K562 (cell line): ENCODE results near the gene MCOLN2. TPM values are rescaled to one million over a fixed set of nuclear protein-coding genes. Genes with fewer than 3 reads are reported as not detected.

Experiments used
- ATAC-seq: fragments of 200-7000 bp; cut with Tn5 transposase; 3 replicates; pipeline ENCODE4 v1.9.1; 2020; ENCODE audit warnings: moderate library complexity
- BruUV-seq: library from RNA; stranded (reverse); fragments of 400-500 nt; replicated peaks from 2 replicates; lab custom pipeline; 2021; lab: Mats Ljungman, UMichigan
- CTCF ChIA-PET: fragments of 300-600 bp; formaldehyde crosslinking; extraction: SDS; loops from one replicate; lab custom pipeline; 2021; ENCODE audit warnings: low intra/inter-chr PET ratio; lab: Yijun Ruan, JAX
- POLR2A ChIA-PET: fragments of 300-600, 350-650 bp; sonication (Branson Sonifier 250); formaldehyde crosslinking; extraction: SDS; loops from one replicate; lab custom pipeline; 2021; ENCODE audit warnings: antibody characterized with exemption, inconsistent platforms; lab: Yijun Ruan, JAX
- DNase-seq, 4 experiments: peaks; one replicate each; pipeline versions ENCODE4 v3.0.0 to v3.0.0-alpha.2; 2011 to 2018; ENCODE audit warnings: low spot score in 3 of 4, mixed read lengths in 3 of 4; ENCODE audit errors: extremely low read depth in 1 of 4
- FAIRE-seq: peaks from 2 replicates; lab custom pipeline; 2011; peaks lifted over from hg19 to GRCh38; lab: Jason Lieb, UNC
- H2AFZ ChIP-seq: 2 replicates; pipeline ENCODE4 v1.6.0; 2011; ENCODE audit warnings: low read depth, low read length, control low read depth, inconsistent platforms
- H3K27ac ChIP-seq: fragments of 200-600 bp; 3 replicates; pipeline ENCODE4 v1.8.0; 2011; ENCODE audit warnings: low read depth, mild to moderate bottlenecking, control low read depth, inconsistent platforms, low read length, moderate library complexity, mixed read lengths; ENCODE audit errors: extremely low read depth
- H3K27me3 ChIP-seq, 2 experiments: fragments of 300-600 bp in 1 of 2; 2 replicates in 1 of 2; 3 replicates in 1 of 2; pipeline versions ENCODE4 v1.6.0 to v1.8.0; 2011; ENCODE audit warnings: inconsistent platforms in 2 of 2, low read length in 2 of 2, mild to moderate bottlenecking in 1 of 2, mixed read lengths in 1 of 2, moderate library complexity in 1 of 2; ENCODE audit not compliant: control insufficient read depth in 2 of 2, insufficient read depth in 2 of 2
- H3K36me3 ChIP-seq: fragments of 300-600 bp; 3 replicates; pipeline ENCODE4 v1.8.0; 2011; ENCODE audit warnings: mild to moderate bottlenecking, low read length, inconsistent platforms; ENCODE audit not compliant: control insufficient read depth, insufficient read depth
- H3K4me1 ChIP-seq, 2 experiments: fragments of 200-600 bp in 1 of 2; replicated peaks in 1 of 2; 2 replicates in 1 of 2; 3 replicates in 1 of 2; pipeline versions ENCODE4 v1.5.1 to v1.8.0; 2011; ENCODE audit warnings: inconsistent platforms in 2 of 2, low read length in 2 of 2, mild to moderate bottlenecking in 1 of 2, mixed read lengths in 1 of 2, moderate library complexity in 1 of 2; ENCODE audit not compliant: control insufficient read depth in 2 of 2, insufficient read depth in 2 of 2
- H3K4me2 ChIP-seq: 2 replicates; pipeline ENCODE4 v1.6.1; 2011; ENCODE audit warnings: low read length, control low read depth, inconsistent platforms, mixed read lengths; ENCODE audit not compliant: insufficient read depth
- H3K4me3 ChIP-seq: fragments of 200-600 bp; sonication (generic), shearing (Covaris generic); 2 replicates; pipeline ENCODE4 v1.5.1; 2016; ENCODE audit warnings: control low read depth, inconsistent platforms
- H3K79me2 ChIP-seq: fragments of 200-600 bp; 3 replicates; pipeline ENCODE4 v1.8.0; 2011; ENCODE audit warnings: low read length, inconsistent platforms; ENCODE audit not compliant: control insufficient read depth, insufficient read depth
- H3K9ac ChIP-seq, 2 experiments: 2 replicates each; pipeline versions ENCODE4 v1.6.0 to v1.6.1; 2011; ENCODE audit warnings: low read depth in 2 of 2, low read length in 2 of 2, control low read depth in 1 of 2, inconsistent platforms in 1 of 2, mild to moderate bottlenecking in 1 of 2, mixed read lengths in 1 of 2; ENCODE audit not compliant: insufficient read depth in 1 of 2
- H3K9me1 ChIP-seq: one replicate; pipeline ENCODE4 v1.6.0; 2011; ENCODE audit warnings: inconsistent platforms, mild to moderate bottlenecking, low read length, moderate library complexity; ENCODE audit not compliant: control insufficient read depth, insufficient read depth
- H3K9me3 ChIP-seq: replicated peaks from 2 replicates; pipeline ENCODE4 v1.5.1; 2011; ENCODE audit warnings: low read depth, low read length, inconsistent platforms; ENCODE audit not compliant: control insufficient read depth, insufficient read depth
- H4K20me1 ChIP-seq: replicated peaks from 2 replicates; pipeline ENCODE4 v1.6.1; 2011; ENCODE audit warnings: low read length, inconsistent platforms, mixed read lengths; ENCODE audit not compliant: control insufficient read depth, insufficient read depth
- HNRNPH1 ChIP-seq: fragments of 200-400 bp; formaldehyde crosslinking; optimal IDR thresholded peaks from 2 replicates; pipeline ENCODE3; 2017; ENCODE audit warnings: low read depth, mild to moderate bottlenecking, low read length, moderate library complexity
- NFE2L1 ChIP-seq: fragments of 450-650 bp; IDR thresholded peaks from 2 replicates; pipeline ENCODE4 v1.6.1; 2016; ENCODE audit warnings: missing genetic modification characterization, low read depth, mild to moderate bottlenecking, missing compliant biosample characterization, moderate library complexity, borderline replicate concordance
- RBM15 ChIP-seq: fragments of 200-400 bp; formaldehyde crosslinking; IDR thresholded peaks from 2 replicates; pipeline ENCODE4 v1.6.1; 2018; ENCODE audit warnings: mild to moderate bottlenecking, low read length, moderate library complexity; ENCODE audit not compliant: insufficient read depth
- ZNF445 ChIP-seq: fragments of 250-450 bp; sonication (Bioruptor Pico); IDR thresholded peaks from 2 replicates; pipeline ENCODE4 v1.4.0; 2020; ENCODE audit warnings: low read depth, mild to moderate bottlenecking, moderate library complexity
- WGBS: fragments of 100-300 bp; shearing (Covaris generic); methylation state at CpG from one replicate; pipeline ENCODE4 v1.1.6; 2016; ENCODE audit warnings: low coverage, mixed read lengths; ENCODE audit not compliant: insufficient coverage; ENCODE audit errors: missing lambda C conversion rate; 5-methylcytosine and 5-hydroxymethylcytosine counted together
- in situ Hi-C: fragments of 300-500 bp; cut with MboI; formaldehyde crosslinking; loops from 4 replicates; pipeline ENCODE4 v1.15.0; 2018; ENCODE audit warnings: inconsistent platforms, mixed read lengths
- intact Hi-C: fragments of 100-400 bp; cut with micrococcal nuclease; formaldehyde crosslinking; loops from 2 replicates; pipeline ENCODE4 v1.14.2; 2022
- polyA plus RNA-seq, 8 experiments: library from polyadenylated mRNA; depleted of rRNA in 4 of 8; stranded (reverse) in 5 of 8; unstranded in 3 of 8; fragments of >200 nt; fragmentation: Nextera tagmentation in 2 of 8; fragmentation: Illumina TruSeq in 1 of 8; extraction: Ambion mirVana in 2 of 8; extraction: Trizol in 1 of 8; gene quantifications; 2 replicates each; pipeline versions ENCODE4 v1.2.1 to v1.2.3, GENCODE V29; 2011 to 2014; ENCODE audit warnings: inconsistent platforms in 1 of 8, missing spikeins in 1 of 8
- total RNA-seq, 7 experiments: library from RNA; depleted of rRNA in 6 of 7; stranded (reverse); fragments of >200 nt in 6 of 7; fragmentation: Illumina TruSeq in 2 of 7; extraction: Trizol in 2 of 7; gene quantifications; 2 replicates each; pipeline versions ENCODE4 v1.2.1 to v1.2.3, GENCODE V29; 2011 to 2021; ENCODE audit warnings: low replicate concordance in 1 of 7
- TF ChIP-seq, protein P1 (sequence below): IDR thresholded peaks from 3 replicates; pipeline ENCODE4 v1.6.1; 2011; ENCODE audit warnings: borderline replicate concordance, mild to moderate bottlenecking, moderate library complexity; ENCODE audit not compliant: insufficient read length; ENCODE audit errors: extremely low read depth

The MCOLN2 gene
- total and polyA plus RNA-seq, 9 of the 15 experiments (the other 6 are each of a cell fraction or from before 2014, with no cell fraction given), result 0.18 TPM; not detected in 8

DNA sequence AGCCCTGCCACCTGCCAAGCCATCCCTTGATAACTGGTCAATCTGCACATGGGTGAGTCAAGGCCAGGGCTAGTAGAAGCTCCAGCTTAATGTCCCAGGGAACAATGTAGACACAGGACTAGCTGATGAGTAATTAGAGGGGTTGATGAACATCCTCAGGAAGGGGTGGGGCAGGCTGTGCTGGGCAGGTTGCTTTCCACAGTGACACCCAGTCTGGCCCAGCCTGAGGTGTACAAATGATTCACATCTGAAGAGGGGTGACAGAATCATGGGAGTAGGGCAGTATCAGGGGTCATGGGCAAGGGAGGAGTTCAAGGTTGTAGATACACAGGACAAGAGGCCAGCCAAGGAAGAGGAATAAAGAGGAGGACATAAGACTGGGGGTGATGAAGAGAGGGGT, 108.2 kb downstream of the MCOLN2 start:
- H2AFZ ChIP-seq, result no peak overlapping the region
- H3K4me1 ChIP-seq, result peaks cover 0 to 9% of the 10 kb centered on the region in 2 experiments; a peak in 1 of 5 replicates
- peaks cover 4 to 13% of the 10 kb centered on the region in 2 experiments; a peak in 4 of 5 replicates for H3K27me3 ChIP-seq
- no peak for TF ChIP-seq RBM15
- no peak for TF ChIP-seq NFE2L1 (tag)
- no peak for TF ChIP-seq HNRNPH1
- no peak for TF ChIP-seq ZNF445 (CRISPR knock-in tag)
- ChIA-PET CTCF (no interaction called here), POLR2A (no interaction called here)
- FAIRE-seq (no peak), ATAC-seq (no peak), DNase-seq (no peak)
- no peaks in the 10 kb centered on the region for H3K79me2 ChIP-seq
- in situ Hi-C loops, result no loop called here
- H3K4me3 ChIP-seq, result no peak overlapping the region
- H3K27ac ChIP-seq, result no peak overlapping the region; the same call in 2 of the 3 replicates
- no TSS peak for BruUV-seq
- H3K9ac ChIP-seq, result no peak overlapping the region
- no peaks in the 10 kb centered on the region for H3K9me3 ChIP-seq
- H3K4me2 ChIP-seq, result no peak overlapping the region
- peaks cover 4% of the 10 kb centered on the region for H3K9me1 ChIP-seq
- intact Hi-C loops, result no loop called here
- no peaks in the 10 kb centered on the region for H4K20me1 ChIP-seq
- H3K36me3 ChIP-seq, result no peaks in the 10 kb centered on the region

DNA sequence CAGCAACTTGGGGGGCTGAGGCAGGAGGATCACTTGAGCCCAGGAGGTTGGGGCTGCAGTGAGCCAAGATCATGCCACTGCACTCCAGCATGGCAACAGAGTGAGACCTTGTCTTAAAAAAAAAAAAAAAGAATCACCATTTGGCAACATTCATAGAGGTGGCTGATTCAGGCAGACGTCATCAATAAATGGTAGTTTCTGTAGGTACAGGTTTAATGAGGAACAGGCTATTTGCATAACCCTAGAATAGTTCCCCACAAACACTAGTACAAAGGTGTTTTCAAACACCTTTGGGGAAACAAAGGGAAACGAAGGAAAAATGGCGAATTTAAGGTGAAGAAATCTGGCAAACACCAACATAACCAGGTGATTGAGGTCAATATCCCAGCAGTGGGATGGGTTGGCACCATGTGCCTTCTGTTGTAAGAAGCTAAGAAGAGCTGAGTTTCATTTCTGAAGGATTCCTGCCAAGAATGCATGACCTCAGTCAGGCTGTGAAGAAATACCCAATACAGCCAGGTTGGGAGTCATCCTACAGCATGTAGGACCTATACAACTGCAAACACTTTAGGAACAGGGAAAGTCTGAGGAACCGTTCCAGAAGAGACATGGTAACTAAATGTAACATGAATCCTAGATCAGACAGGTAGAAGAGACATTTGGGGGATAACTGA, 109.5 kb downstream of the MCOLN2 start:
- peaks cover 2% of the 10 kb centered on the region in 2 experiments; a peak in 3 of 5 replicates for H3K27me3 ChIP-seq
- no peaks in the 10 kb centered on the region for H4K20me1 ChIP-seq
- no peak for DNase-seq
- WGBS, result 2% methylated on average over 4 of the region's 4 CpGs
- H3K9ac ChIP-seq, result no peak overlapping the region
- H3K79me2 ChIP-seq, result no peaks in the 10 kb centered on the region
- no peak overlapping the region for H3K4me3 ChIP-seq
- peaks cover 4% of the 10 kb centered on the region for H3K9me1 ChIP-seq
- H2AFZ ChIP-seq, result no peak overlapping the region
- TF ChIP-seq, protein P1, sequence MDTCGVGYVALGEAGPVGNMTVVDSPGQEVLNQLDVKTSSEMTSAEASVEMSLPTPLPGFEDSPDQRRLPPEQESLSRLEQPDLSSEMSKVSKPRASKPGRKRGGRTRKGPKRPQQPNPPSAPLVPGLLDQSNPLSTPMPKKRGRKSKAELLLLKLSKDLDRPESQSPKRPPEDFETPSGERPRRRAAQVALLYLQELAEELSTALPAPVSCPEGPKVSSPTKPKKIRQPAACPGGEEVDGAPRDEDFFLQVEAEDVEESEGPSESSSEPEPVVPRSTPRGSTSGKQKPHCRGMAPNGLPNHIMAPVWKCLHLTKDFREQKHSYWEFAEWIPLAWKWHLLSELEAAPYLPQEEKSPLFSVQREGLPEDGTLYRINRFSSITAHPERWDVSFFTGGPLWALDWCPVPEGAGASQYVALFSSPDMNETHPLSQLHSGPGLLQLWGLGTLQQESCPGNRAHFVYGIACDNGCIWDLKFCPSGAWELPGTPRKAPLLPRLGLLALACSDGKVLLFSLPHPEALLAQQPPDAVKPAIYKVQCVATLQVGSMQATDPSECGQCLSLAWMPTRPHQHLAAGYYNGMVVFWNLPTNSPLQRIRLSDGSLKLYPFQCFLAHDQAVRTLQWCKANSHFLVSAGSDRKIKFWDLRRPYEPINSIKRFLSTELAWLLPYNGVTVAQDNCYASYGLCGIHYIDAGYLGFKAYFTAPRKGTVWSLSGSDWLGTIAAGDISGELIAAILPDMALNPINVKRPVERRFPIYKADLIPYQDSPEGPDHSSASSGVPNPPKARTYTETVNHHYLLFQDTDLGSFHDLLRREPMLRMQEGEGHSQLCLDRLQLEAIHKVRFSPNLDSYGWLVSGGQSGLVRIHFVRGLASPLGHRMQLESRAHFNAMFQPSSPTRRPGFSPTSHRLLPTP, result no peak
- CTCF ChIA-PET, result no interaction called here
- no peak overlapping the region for H3K4me2 ChIP-seq
- H3K27ac ChIP-seq, result no peak overlapping the region
- no peaks in the 10 kb centered on the region for H3K9me3 ChIP-seq
- no peak for ATAC-seq
- POLR2A ChIA-PET, result no interaction called here
- no peak for FAIRE-seq
- in situ Hi-C loops (no loop called here), intact Hi-C loops (no loop called here)
- no peaks in the 10 kb centered on the region for H3K36me3 ChIP-seq
- no TSS peak for BruUV-seq
- no peaks in the 10 kb centered on the region; a peak in 1 of 5 replicates for H3K4me1 ChIP-seq
